PC-3 (cell line): ENCODE data around the gene OR52I1. TPM values are rescaled to one million over a fixed set of nuclear protein-coding genes. Genes with fewer than 3 reads are reported as not detected.

Source experiments
- ATAC-seq: fragments of 200-7000 bp; cut with Tn5 transposase; 2 replicates; pipeline ENCODE4 v1.9.1; 2020; ENCODE audit warnings: mild to moderate bottlenecking, moderate library complexity
- BruUV-seq: library from RNA; stranded (reverse); fragments of 400-500 nt; replicated peaks from 2 replicates; lab custom pipeline; 2021; lab: Mats Ljungman, UMichigan
- CTCF ChIA-PET: fragments of 300-600 bp; sonication (Branson Sonifier 250); formaldehyde crosslinking; loops from one replicate; lab custom pipeline; 2022; ENCODE audit warnings: antibody characterized with exemption; lab: Charles Lee
- POLR2A ChIA-PET: fragments of 300-600 bp; sonication (Branson Sonifier 250); formaldehyde crosslinking; loops from one replicate; lab custom pipeline; 2022; ENCODE audit warnings: antibody characterized with exemption; ENCODE audit not compliant: unreplicated experiment; lab: Charles Lee
- DNase-seq: peaks from one replicate; pipeline ENCODE4 v3.0.0-alpha.2; 2015
- H2AFZ ChIP-seq: fragments of 300-600 bp; sonication (generic); 2 replicates; pipeline ENCODE4 v1.6.0; 2016; ENCODE audit warnings: antibody characterized with exemption, low read length
- H3F3A ChIP-seq: fragments of 300-600 bp; sonication (generic); one replicate; pipeline ENCODE4 v1.6.0; 2017; ENCODE audit warnings: antibody characterized with exemption, low read length, control low read depth, mild to moderate bottlenecking; ENCODE audit not compliant: unreplicated experiment
- H3K27ac ChIP-seq: fragments of 300-600 bp; sonication (generic); 2 replicates; pipeline ENCODE4 v1.5.1; 2016; ENCODE audit warnings: mild to moderate bottlenecking, low read length
- H3K27me3 ChIP-seq: fragments of 300-600 bp; sonication (generic); 2 replicates; pipeline ENCODE4 v1.6.1; 2016; ENCODE audit warnings: low read length, mixed read lengths
- H3K36me3 ChIP-seq: fragments of 300-600 bp; sonication (generic); 2 replicates; pipeline ENCODE4 v1.6.1; 2016; ENCODE audit warnings: low read depth, mixed run types, low read length, mixed read lengths
- H3K4me1 ChIP-seq: fragments of 300-600 bp; sonication (generic); 2 replicates; pipeline ENCODE4 v1.5.1; 2016; ENCODE audit warnings: low read length; ENCODE audit not compliant: insufficient read depth
- H3K4me2 ChIP-seq: fragments of 300-600 bp; sonication (generic); 2 replicates; pipeline ENCODE4 v1.6.0; 2016; ENCODE audit warnings: low read length
- H3K4me3 ChIP-seq: fragments of 300-600 bp; sonication (generic); 2 replicates; pipeline ENCODE4 v1.5.1; 2016; ENCODE audit warnings: mild to moderate bottlenecking, low read length, mixed read lengths
- H3K79me2 ChIP-seq: fragments of 300-600 bp; sonication (generic); 2 replicates; pipeline ENCODE4 v1.6.1; 2017; ENCODE audit warnings: low read length, mixed read lengths
- H3K9ac ChIP-seq: fragments of 300-600 bp; sonication (generic); 2 replicates; pipeline ENCODE4 v1.6.0; 2016; ENCODE audit warnings: mild to moderate bottlenecking, low read length
- H3K9me2 ChIP-seq: fragments of 300-600 bp; sonication (generic); replicated peaks from 2 replicates; pipeline ENCODE4 v1.6.1; 2016; ENCODE audit warnings: mixed run types, low read length, mixed read lengths
- H3K9me3 ChIP-seq: fragments of 300-600 bp; sonication (generic); 2 replicates; pipeline ENCODE4 v1.6.1; 2016; ENCODE audit warnings: low read length, mixed read lengths
- H4K20me1 ChIP-seq: fragments of 300-600 bp; sonication (generic); 2 replicates; pipeline ENCODE4 v1.6.1; 2016; ENCODE audit warnings: low read length, mixed read lengths
- CTCF ChIP-seq: fragments of 300-600 bp; sonication (generic); conservative IDR thresholded peaks from 2 replicates; pipeline ENCODE4 v1.5.1; 2017; ENCODE audit warnings: antibody characterized with exemption, low read depth, mild to moderate bottlenecking, low read length
- EZH2 ChIP-seq: fragments of 300-600 bp; sonication (generic); IDR thresholded peaks from one replicate; pipeline ENCODE4 v1.6.1; 2017; ENCODE audit warnings: antibody characterized with exemption, mild to moderate bottlenecking, low read length; ENCODE audit not compliant: unreplicated experiment
- EZH2phosphoT487 ChIP-seq: fragments of 300-600 bp; sonication (generic); IDR thresholded peaks from 2 replicates; pipeline ENCODE4 v1.6.1; 2018; ENCODE audit warnings: mild to moderate bottlenecking, antibody characterized with exemption, low read length, borderline replicate concordance
- intact Hi-C: fragments of 100-400 bp; cut with micrococcal nuclease; formaldehyde crosslinking; loops from 2 replicates; pipeline ENCODE4 v1.9.0; 2023
- total RNA-seq: library from RNA; depleted of rRNA; stranded (reverse); fragments of >200 nt; gene quantifications from 2 replicates; pipeline ENCODE4 v1.2.3, GENCODE V29; 2014

The OR52I1 gene
- total RNA-seq, 1 experiment from 2014 or later: not detected

- H3K27ac ChIP-seq: no peak overlapping the region
- no peaks in the 10 kb centered on the region for H3K9me3 ChIP-seq
- peak overlapping the region; percentile 75 for H3K4me3 ChIP-seq
- peak overlapping the region; percentile 75 for H3K9ac ChIP-seq
- ATAC-seq (no peak), DNase-seq (no peak)
- no peaks in the 10 kb centered on the region for H3K27me3 ChIP-seq
- CTCF ChIA-PET: no interaction called here
- POLR2A ChIA-PET: no interaction called here
- H2AFZ ChIP-seq: peak overlapping the region; percentile 99
- peak overlapping the region; percentile 81 for H3K4me2 ChIP-seq
- no peaks in the 10 kb centered on the region for H3F3A ChIP-seq
- H3K36me3 ChIP-seq: no peaks in the 10 kb centered on the region
- no peaks in the 10 kb centered on the region for H4K20me1 ChIP-seq
- intact Hi-C loops: no loop called here
- H3K9me2 ChIP-seq: no peaks in the 10 kb centered on the region
- TF ChIP-seq CTCF: no peak
- TF ChIP-seq EZH2: no peak
- TF ChIP-seq EZH2phosphoT487: no peak
- no peaks in the 10 kb centered on the region for H3K79me2 ChIP-seq
- BruUV-seq: no TSS peak
- H3K4me1 ChIP-seq: peaks cover 15% of the 10 kb centered on the region
Measured at GRCh38 chr11:4607096-4607495, 13.3 kb downstream of the OR52I1 start.

- CTCF ChIA-PET: no interaction called here
- POLR2A ChIA-PET: no interaction called here
- no peaks in the 10 kb centered on the region for H3K27me3 ChIP-seq
- intact Hi-C loops: no loop called here
- H3K4me1 ChIP-seq: peaks cover 15% of the 10 kb centered on the region
- H3F3A ChIP-seq: no peaks in the 10 kb centered on the region
- peak; percentile 99 for ATAC-seq
- no peaks in the 10 kb centered on the region for H3K79me2 ChIP-seq
- no peaks in the 10 kb centered on the region for H3K9me3 ChIP-seq
- no peaks in the 10 kb centered on the region for H4K20me1 ChIP-seq
- H3K9ac ChIP-seq: peak within 1 kb of the TSS; percentile 75
- H3K4me3 ChIP-seq: peak within 1 kb of the TSS; percentile 75
- H3K36me3 ChIP-seq: no peaks in the 10 kb centered on the region
- no peaks in the 10 kb centered on the region for H3K9me2 ChIP-seq
- peak; percentile 94 for DNase-seq
- peak within 1 kb of the TSS; percentile 35 for H3K27ac ChIP-seq
- no peak for TF ChIP-seq CTCF
- no peak for TF ChIP-seq EZH2phosphoT487
- TF ChIP-seq EZH2: no peak
- peak within 1 kb of the TSS; percentile 81 for H3K4me2 ChIP-seq
- peak within 1 kb of the TSS; percentile 99 for H2AFZ ChIP-seq
- TSS peak; percentile 68 for BruUV-seq
Measured at GRCh38 chr11:4607781-4608666, 14.2 kb downstream of the OR52I1 start, which contains the start of gene TRIM68. Gene TRIM68, minus strand, starts transcription at chr11:4608231. Its CDS starts 2,727 bp downstream, at chr11:4605504.
